ENCODE data around the gene SHCBP1. TPM values are rescaled to one million over a fixed set of nuclear protein-coding genes. Genes with fewer than 3 reads are reported as not detected.
A peak's percentile ranks its signal among the peaks of the same experiment; 100 is the strongest.

The SHCBP1 gene
- total and polyA plus RNA-seq, 2 donors (not counting 1 experiment from before 2014, with no cell fraction given), result 7.3 to 13.0 TPM

GRCh38 chr16:46648656-46649055 is 27.5 kb upstream of the SHCBP1 start:
- H3K4me1 ChIP-seq (ENCODE audit: control insufficient read depth, extremely low read depth, insufficient read depth, low read length), result peaks cover 7% of the 10 kb centered on the region
- no peaks in the 10 kb centered on the region for H4K20me1 ChIP-seq (ENCODE audit: control insufficient read depth, extremely low read depth, insufficient read depth, low read length)
- H3K27ac ChIP-seq (ENCODE audit: insufficient read depth, low read length), result no peak overlapping the region
- H3K9ac ChIP-seq (ENCODE audit: insufficient read depth, low read length), result no peak overlapping the region
- TF ChIP-seq EZH2 (IDR thresholded peaks at IDR 0.05; ENCODE audit: low read length, missing control alignments), result no peak
- TF ChIP-seq CTCF (conservative IDR thresholded peaks at IDR 0.05 in 1 of 2, IDR thresholded peaks at IDR 0.05 in 1 of 2; ENCODE audit: low read depth in 1 of 2, low read length in 2 of 2), result peak in 1 of 2 donors; percentile 7
- H3K36me3 ChIP-seq (ENCODE audit: control insufficient read depth, insufficient read depth, low read length), result no peaks in the 10 kb centered on the region
- DNase-seq (ENCODE audit: low read depth in 2 of 2), result no peak
- no peaks in the 10 kb centered on the region for H3K79me2 ChIP-seq (ENCODE audit: control insufficient read depth, insufficient read depth, low read length)
- H3K27me3 ChIP-seq (ENCODE audit: control insufficient read depth, insufficient read depth, low read length), result no peaks in the 10 kb centered on the region
- no peak overlapping the region for H3K4me2 ChIP-seq (ENCODE audit: extremely low read depth, insufficient read depth, low read length)
- H3K9me3 ChIP-seq (ENCODE audit: control insufficient read depth, insufficient read depth, low read depth, low read length), result no peaks in the 10 kb centered on the region
- no peak overlapping the region for H3K4me3 ChIP-seq (replicated peaks in 1 of 4; ENCODE audit: control extremely low read depth in 1 of 4, insufficient read depth in 1 of 4, low read depth in 3 of 4, low read length in 4 of 4)
- no peak overlapping the region for H2AFZ ChIP-seq (ENCODE audit: low read length)

- DNase-seq (ENCODE audit: low read depth in 2 of 2), result peak; percentile 44 to 65
- H3K4me2 ChIP-seq (ENCODE audit: extremely low read depth, insufficient read depth, low read length), result no peak overlapping the region
These were observed 18.1 kb upstream of the SHCBP1 start for GRCh38 chr16:46638947-46639925.

More at GRCh38 chr16:46638947-46639925, 18.1 kb upstream of the SHCBP1 start:
- Histone ChIP-seq H3K9ac (ENCODE audit: insufficient read depth, low read length) (no peak overlapping the region), H2AFZ (ENCODE audit: low read length) (no peak overlapping the region), H3K4me3 (replicated peaks in 1 of 4; ENCODE audit: control extremely low read depth in 1 of 4, insufficient read depth in 1 of 4, low read depth in 3 of 4, low read length in 4 of 4) (no peak overlapping the region), H3K27me3 (ENCODE audit: control insufficient read depth, insufficient read depth, low read length) (no peaks in the 10 kb centered on the region), H3K79me2 (ENCODE audit: control insufficient read depth, insufficient read depth, low read length) (no peaks in the 10 kb centered on the region), H3K4me1 (ENCODE audit: control insufficient read depth, extremely low read depth, insufficient read depth, low read length) (peaks cover 4% of the 10 kb centered on the region), H3K9me3 (ENCODE audit: control insufficient read depth, insufficient read depth, low read depth, low read length) (no peaks in the 10 kb centered on the region), H3K36me3 (ENCODE audit: control insufficient read depth, insufficient read depth, low read length) (no peaks in the 10 kb centered on the region), H3K27ac (ENCODE audit: insufficient read depth, low read length) (no peak overlapping the region), H4K20me1 (ENCODE audit: control insufficient read depth, extremely low read depth, insufficient read depth, low read length) (peaks cover 2% of the 10 kb centered on the region)
- no peak for TF ChIP-seq CTCF (conservative IDR thresholded peaks at IDR 0.05 in 1 of 2, IDR thresholded peaks at IDR 0.05 in 1 of 2; ENCODE audit: low read depth in 1 of 2, low read length in 2 of 2)
- no peak for TF ChIP-seq EZH2 (IDR thresholded peaks at IDR 0.05; ENCODE audit: low read length, missing control alignments)
